ENCODE measurements around the gene CHKB.

Gene CHKB

GRCh38 chr22:50563413-50564160 lies 19.1 kb downstream of the CHKB start:
- Histone ChIP-seq H3K9me3 (ENCODE audit: severe bottlenecking) (no peaks in the 10 kb centered on the region), H3K4me3 (ENCODE audit: low read depth, low read length) (peak overlapping the region; percentile 59), H3K27ac (peak overlapping the region; percentile 30), H3K36me3 (peaks cover 8% of the 10 kb centered on the region), H3K27me3 (ENCODE audit: insufficient read depth, low read depth, severe bottlenecking) (no peaks in the 10 kb centered on the region)
- TF ChIP-seq, protein P1, sequence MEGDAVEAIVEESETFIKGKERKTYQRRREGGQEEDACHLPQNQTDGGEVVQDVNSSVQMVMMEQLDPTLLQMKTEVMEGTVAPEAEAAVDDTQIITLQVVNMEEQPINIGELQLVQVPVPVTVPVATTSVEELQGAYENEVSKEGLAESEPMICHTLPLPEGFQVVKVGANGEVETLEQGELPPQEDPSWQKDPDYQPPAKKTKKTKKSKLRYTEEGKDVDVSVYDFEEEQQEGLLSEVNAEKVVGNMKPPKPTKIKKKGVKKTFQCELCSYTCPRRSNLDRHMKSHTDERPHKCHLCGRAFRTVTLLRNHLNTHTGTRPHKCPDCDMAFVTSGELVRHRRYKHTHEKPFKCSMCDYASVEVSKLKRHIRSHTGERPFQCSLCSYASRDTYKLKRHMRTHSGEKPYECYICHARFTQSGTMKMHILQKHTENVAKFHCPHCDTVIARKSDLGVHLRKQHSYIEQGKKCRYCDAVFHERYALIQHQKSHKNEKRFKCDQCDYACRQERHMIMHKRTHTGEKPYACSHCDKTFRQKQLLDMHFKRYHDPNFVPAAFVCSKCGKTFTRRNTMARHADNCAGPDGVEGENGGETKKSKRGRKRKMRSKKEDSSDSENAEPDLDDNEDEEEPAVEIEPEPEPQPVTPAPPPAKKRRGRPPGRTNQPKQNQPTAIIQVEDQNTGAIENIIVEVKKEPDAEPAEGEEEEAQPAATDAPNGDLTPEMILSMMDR (IDR thresholded peaks at IDR 0.05; ENCODE audit: low read depth, low read length) = no peak
- DNase-seq = no peak

DNA sequence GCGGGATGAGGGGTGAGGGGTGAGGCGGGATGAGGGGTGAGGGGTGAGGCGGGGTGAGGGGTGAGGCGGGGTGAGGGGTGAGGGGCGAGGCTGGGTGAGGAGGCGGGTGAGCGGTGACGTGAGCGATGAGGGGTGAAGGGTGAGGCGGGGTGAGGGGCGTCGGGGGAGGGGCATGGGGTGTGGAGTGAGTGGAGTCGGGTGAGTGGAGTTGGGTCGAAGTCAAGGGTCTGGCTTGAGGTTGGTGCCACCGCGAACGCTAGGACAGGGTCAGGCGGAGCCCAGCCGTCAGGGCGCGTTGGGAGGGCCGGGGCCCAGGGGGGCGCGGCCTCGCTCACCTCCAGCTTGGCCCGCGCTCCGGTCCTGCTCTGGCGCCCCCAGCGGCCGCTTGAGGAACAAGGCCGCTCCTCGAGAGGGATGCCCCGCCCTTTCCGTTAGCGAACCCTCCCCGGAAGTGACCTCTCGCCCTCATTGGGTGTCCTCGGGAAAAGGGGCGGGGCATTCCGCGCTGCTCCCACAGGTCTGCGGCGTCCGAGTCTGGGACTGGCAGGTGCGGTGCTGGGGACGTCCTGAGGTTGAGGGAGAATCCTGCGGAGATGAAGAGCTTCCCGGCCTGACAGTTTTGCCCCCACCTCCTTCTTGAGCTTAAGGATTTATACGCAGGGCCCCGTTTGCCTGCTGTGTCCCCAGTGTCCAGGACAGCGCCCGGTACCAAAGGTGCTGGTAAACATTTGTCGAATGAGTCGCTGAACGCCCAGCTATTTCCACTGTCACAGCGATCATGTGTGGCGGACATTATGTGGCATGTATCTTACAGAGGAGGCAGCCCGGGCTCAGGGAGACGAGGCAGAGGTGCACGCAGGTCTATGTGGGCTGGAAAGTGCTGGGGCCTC lies 19.9 kb downstream of the CHKB start, which contains the start of gene SYCE3:
TSS of gene SYCE3 (minus strand) at position 397 of the 890 bp plus-strand sequence. CDS start 6,514 bp downstream, outside the sequence.
- Histone ChIP-seq H3K4me3 (ENCODE audit: low read depth, low read length) (peak within 1 kb of the TSS; percentile 59), H3K27ac (peak within 1 kb of the TSS; percentile 30), H3K9me3 (ENCODE audit: severe bottlenecking) (no peaks in the 10 kb centered on the region), H3K36me3 (no peaks in the 10 kb centered on the region), H3K27me3 (ENCODE audit: insufficient read depth, low read depth, severe bottlenecking) (no peaks in the 10 kb centered on the region)
- DNase-seq = peak; percentile 99
- TF ChIP-seq, protein P1 (IDR thresholded peaks at IDR 0.05; ENCODE audit: low read depth, low read length) = peak; percentile 91

- TF ChIP-seq, protein P1 (IDR thresholded peaks at IDR 0.05; ENCODE audit: low read depth, low read length) = no peak
- no peaks in the 10 kb centered on the region for H3K36me3 ChIP-seq
- no peak for DNase-seq
Observed at GRCh38 chr22:50561401-50562358, 21.0 kb downstream of the CHKB start.

GRCh38 chr22:50560034-50560433 lies 22.6 kb downstream of the CHKB start:
- Histone ChIP-seq H3K4me3 (ENCODE audit: low read depth, low read length) (no peak overlapping the region), H3K27me3 (ENCODE audit: insufficient read depth, low read depth, severe bottlenecking) (no peaks in the 10 kb centered on the region), H3K9me3 (ENCODE audit: severe bottlenecking) (no peaks in the 10 kb centered on the region), H3K27ac (no peak overlapping the region), H3K36me3 (no peaks in the 10 kb centered on the region)
- TF ChIP-seq, protein P1 (IDR thresholded peaks at IDR 0.05; ENCODE audit: low read depth, low read length) = no peak
- no peak for DNase-seq

More at GRCh38 chr22:50561401-50562358, 21.0 kb downstream of the CHKB start:
- Histone ChIP-seq H3K4me3 (ENCODE audit: low read depth, low read length) (no peak overlapping the region), H3K9me3 (ENCODE audit: severe bottlenecking) (no peaks in the 10 kb centered on the region), H3K27ac (no peak overlapping the region), H3K27me3 (ENCODE audit: insufficient read depth, low read depth, severe bottlenecking) (no peaks in the 10 kb centered on the region)

DNA sequence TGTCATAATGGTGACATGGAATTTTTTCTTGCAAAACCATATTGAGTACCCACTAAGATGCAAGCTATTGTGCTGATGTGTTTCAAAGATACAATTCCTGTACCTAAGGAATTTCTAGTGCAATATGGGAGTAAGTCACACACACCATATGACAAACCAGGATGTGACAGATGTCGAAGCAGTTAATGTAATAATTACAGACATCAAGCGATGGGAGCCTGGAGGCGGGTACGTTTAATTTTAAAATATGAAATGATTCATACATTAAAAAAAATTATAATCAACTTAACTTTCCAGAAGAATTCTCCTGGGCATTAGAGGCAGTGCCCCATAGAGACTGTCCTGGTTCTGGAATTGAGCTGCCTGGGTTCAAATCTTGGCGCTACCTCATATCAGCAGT lies 25.9 kb downstream of the CHKB start:
- TF ChIP-seq, protein P1 (IDR thresholded peaks at IDR 0.05; ENCODE audit: low read depth, low read length) = no peak
- H3K9me3 ChIP-seq (ENCODE audit: severe bottlenecking) = no peaks in the 10 kb centered on the region
- no peak overlapping the region for H3K4me3 ChIP-seq (ENCODE audit: low read depth, low read length)
- H3K36me3 ChIP-seq = no peaks in the 10 kb centered on the region
- H3K27ac ChIP-seq = no peak overlapping the region
- DNase-seq = no peak
- H3K27me3 ChIP-seq (ENCODE audit: insufficient read depth, low read depth, severe bottlenecking) = no peaks in the 10 kb centered on the region

Measured in WERI-Rb-1 (cell line).